GM23338 (cell line): Measurements from ENCODE around the gene LHX3. TPM values are rescaled to one million over a fixed set of nuclear protein-coding genes. Genes with fewer than 3 reads are reported as not detected.

Experiments
- ATAC-seq: fragments of 200-7000 bp; cut with Tn5 transposase; 3 replicates; pipeline ENCODE4 v1.9.1; 2020
- DNase-seq: peaks from one replicate; pipeline ENCODE4 v3.0.0-alpha.2; 2015; ENCODE audit warnings: low spot score
- H2AFZ ChIP-seq: fragments of 200-600 bp; sonication (generic); 2 replicates; pipeline ENCODE4 v1.8.0; 2016; ENCODE audit warnings: antibody characterized with exemption, mild to moderate bottlenecking, moderate library complexity
- H3F3A ChIP-seq: fragments of 200-600 bp; sonication (generic); replicated peaks from 2 replicates; pipeline ENCODE4 v1.8.0; 2017; ENCODE audit warnings: antibody characterized with exemption, mixed run types, low read depth
- H3K27ac ChIP-seq: fragments of 200-600 bp; sonication (generic); 2 replicates; pipeline ENCODE4 v1.6.1; 2016; ENCODE audit warnings: low read depth
- H3K27me3 ChIP-seq: fragments of 200-600 bp; sonication (generic); 2 replicates; pipeline ENCODE4 v1.8.0; 2016; ENCODE audit warnings: mild to moderate bottlenecking, mixed run types, moderate library complexity; ENCODE audit not compliant: insufficient read depth
- H3K36me3 ChIP-seq: fragments of 200-600 bp; sonication (generic); 2 replicates; pipeline ENCODE4 v1.8.0; 2016; ENCODE audit warnings: mild to moderate bottlenecking; ENCODE audit not compliant: insufficient read depth
- H3K4me1 ChIP-seq: fragments of 200-600 bp; sonication (generic); 2 replicates; pipeline ENCODE4 v1.8.0; 2016; ENCODE audit warnings: mild to moderate bottlenecking, moderate library complexity; ENCODE audit not compliant: insufficient read depth
- H3K4me2 ChIP-seq: fragments of 200-600 bp; sonication (generic); 2 replicates; pipeline ENCODE4 v1.7.1; 2017; ENCODE audit warnings: mixed run types
- H3K4me3 ChIP-seq: fragments of 200-600 bp; sonication (generic); 2 replicates; pipeline ENCODE4 v1.6.1; 2016; ENCODE audit warnings: mixed run types
- H3K79me2 ChIP-seq: fragments of 200-600 bp; sonication (generic); replicated peaks from 2 replicates; pipeline ENCODE4 v1.8.0; 2017; ENCODE audit warnings: mild to moderate bottlenecking; ENCODE audit not compliant: insufficient read depth
- H3K9me2 ChIP-seq: fragments of 200-600 bp; sonication (generic); 2 replicates; pipeline ENCODE4 v1.8.0; 2017; ENCODE audit not compliant: insufficient read depth
- H4K20me1 ChIP-seq: fragments of 200-600 bp; sonication (generic); replicated peaks from 2 replicates; pipeline ENCODE4 v1.8.0; 2017; ENCODE audit warnings: mild to moderate bottlenecking; ENCODE audit not compliant: insufficient read depth
- H3K27ac Mint-ChIP-seq: 2 replicates; pipeline ENCODE4 v1.8.0; 2020; ENCODE audit warnings: inconsistent platforms, mild to moderate bottlenecking, moderate library complexity, mixed read lengths
- H3K27me3 Mint-ChIP-seq: 3 replicates; pipeline ENCODE4 v1.8.0; 2022; ENCODE audit warnings: low read depth, mild to moderate bottlenecking, moderate library complexity, mixed read lengths, inconsistent platforms; ENCODE audit not compliant: insufficient read depth, poor library complexity
- H3K36me3 Mint-ChIP-seq: 3 replicates; pipeline ENCODE4 v1.8.0; 2021; ENCODE audit warnings: low read depth, mild to moderate bottlenecking, inconsistent platforms, moderate library complexity, mixed read lengths
- H3K4me1 Mint-ChIP-seq: 3 replicates; pipeline ENCODE4 v1.8.0; 2020; ENCODE audit warnings: mild to moderate bottlenecking, inconsistent platforms, mixed read lengths
- H3K4me3 Mint-ChIP-seq: 3 replicates; pipeline ENCODE4 v1.8.0; 2021; ENCODE audit warnings: moderate library complexity, mild to moderate bottlenecking, inconsistent platforms, mixed read lengths
- H3K9me3 Mint-ChIP-seq: 3 replicates; pipeline ENCODE4 v1.8.0; 2020; ENCODE audit warnings: moderate library complexity, mild to moderate bottlenecking, inconsistent platforms, mixed read lengths
- CREB1 ChIP-seq: fragments of 250-450 bp; sonication (Bioruptor Pico); IDR thresholded peaks from 2 replicates; pipeline ENCODE4 v1.5.0; 2020; ENCODE audit warnings: low read depth, mild to moderate bottlenecking, moderate library complexity
- POLR2AphosphoS5 ChIP-seq: IDR thresholded peaks from 2 replicates; pipeline ENCODE4 v1.6.1; 2016; ENCODE audit warnings: antibody characterized with exemption, low read depth
- STAT1 ChIP-seq: IDR thresholded peaks from one replicate; pipeline ENCODE4 v1.6.1; 2016; ENCODE audit warnings: antibody characterized with exemption; ENCODE audit not compliant: unreplicated experiment
- ZNF114 ChIP-seq: fragments of 250-450 bp; sonication (Bioruptor Pico); IDR thresholded peaks from 2 replicates; pipeline ENCODE4 v1.5.0; 2020; ENCODE audit warnings: mild to moderate bottlenecking, moderate library complexity
- ZNF331 ChIP-seq: fragments of 250-450 bp; sonication (Bioruptor Pico); IDR thresholded peaks from 2 replicates; pipeline ENCODE4 v1.5.0; 2020; ENCODE audit warnings: low read depth, mild to moderate bottlenecking, moderate library complexity
- polyA plus RNA-seq: library from polyadenylated mRNA; unstranded; fragments of >200 nt; fragmentation: Nextera tagmentation; extraction: Ambion mirVana; gene quantifications from 2 replicates; pipeline ENCODE4 v1.2.1, GENCODE V29; 2016
- total RNA-seq: library from RNA; depleted of rRNA; stranded (reverse); fragments of >200 nt; shearing (Covaris generic); gene quantifications from 2 replicates; pipeline ENCODE4 v1.2.3, GENCODE V29; 2014
- TF ChIP-seq, protein P1 (sequence below): fragments of 250-450 bp; sonication (Bioruptor Pico); IDR thresholded peaks from 2 replicates; pipeline ENCODE4 v1.5.0; 2020; ENCODE audit warnings: mild to moderate bottlenecking, moderate library complexity
- TF ChIP-seq, protein P2 (sequence below), 2 experiments: fragments of 200-600 bp in 1 of 2; sonication (generic) in 1 of 2; conservative IDR thresholded peaks; 2 replicates each; pipeline versions ENCODE4 v1.5.1 to v1.6.1; 2016 to 2017; ENCODE audit warnings: antibody characterized with exemption in 2 of 2, low read depth in 2 of 2, mild to moderate bottlenecking in 2 of 2, moderate library complexity in 1 of 2

The LHX3 gene
- total and polyA plus RNA-seq, 2 experiments from 2014 or later: 0.08 TPM; not detected in 1

DNA sequence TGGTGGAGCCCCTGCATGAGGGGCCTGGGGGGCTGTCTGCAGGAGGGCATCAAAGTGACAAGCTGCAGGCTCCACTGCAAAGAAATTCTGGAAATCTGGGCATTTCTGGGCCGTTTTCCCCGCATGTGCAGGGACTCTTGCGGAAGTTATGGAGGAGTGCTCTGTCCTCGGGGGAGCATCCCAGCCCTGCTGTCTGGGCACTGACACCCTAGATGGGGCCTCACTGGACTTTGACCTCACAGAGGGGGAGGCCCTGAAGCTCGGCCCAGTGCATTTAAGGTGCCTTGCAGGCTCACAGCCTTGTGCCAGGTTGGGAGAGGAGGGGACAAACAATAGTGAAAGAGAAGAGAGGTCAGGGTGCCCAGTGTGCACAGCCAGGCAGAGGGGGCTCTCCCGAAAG lies 35.4 kb downstream of the LHX3 start:
- H3K4me3 Mint-ChIP-seq: no peak overlapping the region
- no peaks in the 10 kb centered on the region for H3K27me3 ChIP-seq

More for the DNA sequence above, 35.4 kb downstream of the LHX3 start:
- H4K20me1 ChIP-seq: no peaks in the 10 kb centered on the region
- H2AFZ ChIP-seq: no peak overlapping the region
- no peak overlapping the region for H3K27ac Mint-ChIP-seq
- no peaks in the 10 kb centered on the region for H3K36me3 ChIP-seq
- 0 out of 2 replicates have a peak, but pooled peaks cover 3% of the 10 kb centered on the region for H3F3A ChIP-seq
- H3K27me3 Mint-ChIP-seq: peaks cover 8% of the 10 kb centered on the region
- ATAC-seq (no peak), DNase-seq (no peak)
- peaks cover 7% of the 10 kb centered on the region; the same call in 1 of the 2 replicates for H3K4me1 ChIP-seq
- no peaks in the 10 kb centered on the region for H3K79me2 ChIP-seq
- H3K4me2 ChIP-seq: no peak overlapping the region
- H3K36me3 Mint-ChIP-seq: no peaks in the 10 kb centered on the region; the same call in 2 of the 3 replicates
- H3K9me3 Mint-ChIP-seq: peaks cover 2% of the 10 kb centered on the region; the same call in 1 of the 3 replicates
- no peak overlapping the region for H3K4me3 ChIP-seq
- peaks cover 30% of the 10 kb centered on the region for H3K4me1 Mint-ChIP-seq
- no peak overlapping the region for H3K27ac ChIP-seq
- TF ChIP-seq ZNF331 (no peak), ZNF114 (CRISPR knock-in tag) (no peak), CREB1 (no peak), POLR2AphosphoS5 (no peak), STAT1 (no peak)
- TF ChIP-seq, protein P1, sequence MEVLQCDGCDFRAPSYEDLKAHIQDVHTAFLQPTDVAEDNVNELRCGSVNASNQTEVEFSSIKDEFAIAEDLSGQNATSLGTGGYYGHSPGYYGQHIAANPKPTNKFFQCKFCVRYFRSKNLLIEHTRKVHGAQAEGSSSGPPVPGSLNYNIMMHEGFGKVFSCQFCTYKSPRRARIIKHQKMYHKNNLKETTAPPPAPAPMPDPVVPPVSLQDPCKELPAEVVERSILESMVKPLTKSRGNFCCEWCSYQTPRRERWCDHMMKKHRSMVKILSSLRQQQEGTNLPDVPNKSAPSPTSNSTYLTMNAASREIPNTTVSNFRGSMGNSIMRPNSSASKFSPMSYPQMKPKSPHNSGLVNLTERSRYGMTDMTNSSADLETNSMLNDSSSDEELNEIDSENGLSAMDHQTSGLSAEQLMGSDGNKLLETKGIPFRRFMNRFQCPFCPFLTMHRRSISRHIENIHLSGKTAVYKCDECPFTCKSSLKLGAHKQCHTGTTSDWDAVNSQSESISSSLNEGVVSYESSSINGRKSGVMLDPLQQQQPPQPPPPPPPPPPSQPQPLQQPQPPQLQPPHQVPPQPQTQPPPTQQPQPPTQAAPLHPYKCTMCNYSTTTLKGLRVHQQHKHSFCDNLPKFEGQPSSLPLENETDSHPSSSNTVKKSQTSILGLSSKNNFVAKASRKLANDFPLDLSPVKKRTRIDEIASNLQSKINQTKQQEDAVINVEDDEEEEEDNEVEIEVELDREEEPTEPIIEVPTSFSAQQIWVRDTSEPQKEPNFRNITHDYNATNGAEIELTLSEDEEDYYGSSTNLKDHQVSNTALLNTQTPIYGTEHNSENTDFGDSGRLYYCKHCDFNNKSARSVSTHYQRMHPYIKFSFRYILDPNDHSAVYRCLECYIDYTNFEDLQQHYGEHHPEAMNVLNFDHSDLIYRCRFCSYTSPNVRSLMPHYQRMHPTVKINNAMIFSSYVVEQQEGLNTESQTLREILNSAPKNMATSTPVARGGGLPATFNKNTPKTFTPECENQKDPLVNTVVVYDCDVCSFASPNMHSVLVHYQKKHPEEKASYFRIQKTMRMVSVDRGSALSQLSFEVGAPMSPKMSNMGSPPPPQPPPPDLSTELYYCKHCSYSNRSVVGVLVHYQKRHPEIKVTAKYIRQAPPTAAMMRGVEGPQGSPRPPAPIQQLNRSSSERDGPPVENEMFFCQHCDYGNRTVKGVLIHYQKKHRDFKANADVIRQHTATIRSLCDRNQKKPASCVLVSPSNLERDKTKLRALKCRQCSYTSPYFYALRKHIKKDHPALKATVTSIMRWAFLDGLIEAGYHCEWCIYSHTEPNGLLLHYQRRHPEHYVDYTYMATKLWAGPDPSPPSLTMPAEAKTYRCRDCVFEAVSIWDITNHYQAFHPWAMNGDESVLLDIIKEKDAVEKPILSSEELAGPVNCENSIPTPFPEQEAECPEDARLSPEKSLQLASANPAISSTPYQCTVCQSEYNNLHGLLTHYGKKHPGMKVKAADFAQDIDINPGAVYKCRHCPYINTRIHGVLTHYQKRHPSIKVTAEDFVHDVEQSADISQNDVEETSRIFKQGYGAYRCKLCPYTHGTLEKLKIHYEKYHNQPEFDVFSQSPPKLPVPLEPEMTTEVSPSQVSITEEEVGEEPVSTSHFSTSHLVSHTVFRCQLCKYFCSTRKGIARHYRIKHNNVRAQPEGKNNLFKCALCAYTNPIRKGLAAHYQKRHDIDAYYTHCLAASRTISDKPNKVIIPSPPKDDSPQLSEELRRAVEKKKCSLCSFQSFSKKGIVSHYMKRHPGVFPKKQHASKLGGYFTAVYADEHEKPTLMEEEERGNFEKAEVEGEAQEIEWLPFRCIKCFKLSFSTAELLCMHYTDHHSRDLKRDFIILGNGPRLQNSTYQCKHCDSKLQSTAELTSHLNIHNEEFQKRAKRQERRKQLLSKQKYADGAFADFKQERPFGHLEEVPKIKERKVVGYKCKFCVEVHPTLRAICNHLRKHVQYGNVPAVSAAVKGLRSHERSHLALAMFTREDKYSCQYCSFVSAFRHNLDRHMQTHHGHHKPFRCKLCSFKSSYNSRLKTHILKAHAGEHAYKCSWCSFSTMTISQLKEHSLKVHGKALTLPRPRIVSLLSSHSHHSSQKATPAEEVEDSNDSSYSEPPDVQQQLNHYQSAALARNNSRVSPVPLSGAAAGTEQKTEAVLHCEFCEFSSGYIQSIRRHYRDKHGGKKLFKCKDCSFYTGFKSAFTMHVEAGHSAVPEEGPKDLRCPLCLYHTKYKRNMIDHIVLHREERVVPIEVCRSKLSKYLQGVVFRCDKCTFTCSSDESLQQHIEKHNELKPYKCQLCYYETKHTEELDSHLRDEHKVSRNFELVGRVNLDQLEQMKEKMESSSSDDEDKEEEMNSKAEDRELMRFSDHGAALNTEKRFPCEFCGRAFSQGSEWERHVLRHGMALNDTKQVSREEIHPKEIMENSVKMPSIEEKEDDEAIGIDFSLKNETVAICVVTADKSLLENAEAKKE (CRISPR knock-in tag): no peak
- TF ChIP-seq, protein P2, sequence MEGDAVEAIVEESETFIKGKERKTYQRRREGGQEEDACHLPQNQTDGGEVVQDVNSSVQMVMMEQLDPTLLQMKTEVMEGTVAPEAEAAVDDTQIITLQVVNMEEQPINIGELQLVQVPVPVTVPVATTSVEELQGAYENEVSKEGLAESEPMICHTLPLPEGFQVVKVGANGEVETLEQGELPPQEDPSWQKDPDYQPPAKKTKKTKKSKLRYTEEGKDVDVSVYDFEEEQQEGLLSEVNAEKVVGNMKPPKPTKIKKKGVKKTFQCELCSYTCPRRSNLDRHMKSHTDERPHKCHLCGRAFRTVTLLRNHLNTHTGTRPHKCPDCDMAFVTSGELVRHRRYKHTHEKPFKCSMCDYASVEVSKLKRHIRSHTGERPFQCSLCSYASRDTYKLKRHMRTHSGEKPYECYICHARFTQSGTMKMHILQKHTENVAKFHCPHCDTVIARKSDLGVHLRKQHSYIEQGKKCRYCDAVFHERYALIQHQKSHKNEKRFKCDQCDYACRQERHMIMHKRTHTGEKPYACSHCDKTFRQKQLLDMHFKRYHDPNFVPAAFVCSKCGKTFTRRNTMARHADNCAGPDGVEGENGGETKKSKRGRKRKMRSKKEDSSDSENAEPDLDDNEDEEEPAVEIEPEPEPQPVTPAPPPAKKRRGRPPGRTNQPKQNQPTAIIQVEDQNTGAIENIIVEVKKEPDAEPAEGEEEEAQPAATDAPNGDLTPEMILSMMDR (conservative IDR thresholded peaks at IDR 0.05; ENCODE audit: low read depth in 2 of 2): no peak
- no peaks in the 10 kb centered on the region for H3K9me2 ChIP-seq
